GM18909 (cell line): ENCODE measurements around the gene HNRNPH1.
"Not testable (repeated sequence)": the region's sequence is repeated elsewhere in the genome, so short reads cannot be mapped to it uniquely, and the experiment has no call there.

Experiments used
- ATAC-seq: cut with Tn5 transposase; IDR thresholded peaks from one replicate; pipeline ENCODE4 v1.9.1; 2021; ENCODE audit warnings: mild to moderate bottlenecking; ENCODE audit not compliant: unreplicated experiment, poor library complexity

Gene HNRNPH1

GRCh38 chr5:179623003-179623905 is at the start of gene HNRNPH1:
Gene HNRNPH1, minus strand, starts transcription at chr5:179623671. Its CDS starts 538 bp downstream, at chr5:179623133.
- peak; percentile 78 for ATAC-seq

- ATAC-seq, result no peak
Measured at GRCh38 chr5:179668391-179668790, 44.9 kb upstream of the HNRNPH1 start.

- ATAC-seq, result not testable (repeated sequence)
Measured at GRCh38 chr5:179661647-179662046, 38.2 kb upstream of the HNRNPH1 start.

- ATAC-seq, result peak; percentile 75
Measured at GRCh38 chr5:179658179-179658856, 34.8 kb upstream of the HNRNPH1 start.

GRCh38 chr5:179657302-179658178 is 34.1 kb upstream of the HNRNPH1 start:
- peak; percentile 96 for ATAC-seq

GRCh38 chr5:179653135-179653534 is 29.7 kb upstream of the HNRNPH1 start:
- ATAC-seq, result not testable (repeated sequence)

- not testable (repeated sequence) for ATAC-seq
Measured at GRCh38 chr5:179650245-179650644, 26.8 kb upstream of the HNRNPH1 start.

GRCh38 chr5:179649166-179649703 is 25.8 kb upstream of the HNRNPH1 start:
- ATAC-seq, result not testable (repeated sequence)

GRCh38 chr5:179648410-179648809 is 24.9 kb upstream of the HNRNPH1 start:
- no peak for ATAC-seq

- not testable (repeated sequence) for ATAC-seq
Measured at GRCh38 chr5:179644766-179645165, 21.3 kb upstream of the HNRNPH1 start.

- not testable (repeated sequence) for ATAC-seq
Measured at GRCh38 chr5:179643141-179643920, 19.9 kb upstream of the HNRNPH1 start.

GRCh38 chr5:179642626-179643025 is 19.2 kb upstream of the HNRNPH1 start:
- ATAC-seq, result not testable (repeated sequence)

GRCh38 chr5:179641745-179642144 is 18.3 kb upstream of the HNRNPH1 start:
- not testable (repeated sequence) for ATAC-seq

- ATAC-seq, result not testable (repeated sequence)
Measured at GRCh38 chr5:179639296-179639695, 15.8 kb upstream of the HNRNPH1 start.

GRCh38 chr5:179634370-179635172 is 11.1 kb upstream of the HNRNPH1 start:
- peak; percentile 94 for ATAC-seq

- ATAC-seq, result peak; percentile 71
Measured at GRCh38 chr5:179633501-179634369, 10.3 kb upstream of the HNRNPH1 start.

- no peak for ATAC-seq
Measured at GRCh38 chr5:179624841-179625271, 1.4 kb upstream of the HNRNPH1 start.
